GM12891 (cell line): Measurements from ENCODE around the gene CXXC4.

ENCODE experiments used
- POLR2A ChIP-seq: IDR thresholded peaks from 2 replicates; pipeline ENCODE4 v1.6.1; 2011; ENCODE audit warnings: low read depth, low read length, control low read depth
- POLR2AphosphoS5 ChIP-seq: IDR thresholded peaks from 2 replicates; pipeline ENCODE4 v1.6.1; 2011; ENCODE audit warnings: low read depth, low read length, control low read depth
- SPI1 ChIP-seq: IDR thresholded peaks from 2 replicates; pipeline ENCODE4 v1.6.1; 2011; ENCODE audit warnings: low read depth, low read length, control low read depth
- TAF1 ChIP-seq: IDR thresholded peaks from 2 replicates; pipeline ENCODE4 v1.6.1; 2011; ENCODE audit warnings: low read depth, low read length, control low read depth

GRCh38 chr4:104504536-104504935 is 9.8 kb upstream of the CXXC4 start:
- TF ChIP-seq TAF1 (no peak), POLR2A (no peak), POLR2AphosphoS5 (no peak), SPI1 (no peak)
